Measurements from ENCODE around the gene IL1RL1.

DNA sequence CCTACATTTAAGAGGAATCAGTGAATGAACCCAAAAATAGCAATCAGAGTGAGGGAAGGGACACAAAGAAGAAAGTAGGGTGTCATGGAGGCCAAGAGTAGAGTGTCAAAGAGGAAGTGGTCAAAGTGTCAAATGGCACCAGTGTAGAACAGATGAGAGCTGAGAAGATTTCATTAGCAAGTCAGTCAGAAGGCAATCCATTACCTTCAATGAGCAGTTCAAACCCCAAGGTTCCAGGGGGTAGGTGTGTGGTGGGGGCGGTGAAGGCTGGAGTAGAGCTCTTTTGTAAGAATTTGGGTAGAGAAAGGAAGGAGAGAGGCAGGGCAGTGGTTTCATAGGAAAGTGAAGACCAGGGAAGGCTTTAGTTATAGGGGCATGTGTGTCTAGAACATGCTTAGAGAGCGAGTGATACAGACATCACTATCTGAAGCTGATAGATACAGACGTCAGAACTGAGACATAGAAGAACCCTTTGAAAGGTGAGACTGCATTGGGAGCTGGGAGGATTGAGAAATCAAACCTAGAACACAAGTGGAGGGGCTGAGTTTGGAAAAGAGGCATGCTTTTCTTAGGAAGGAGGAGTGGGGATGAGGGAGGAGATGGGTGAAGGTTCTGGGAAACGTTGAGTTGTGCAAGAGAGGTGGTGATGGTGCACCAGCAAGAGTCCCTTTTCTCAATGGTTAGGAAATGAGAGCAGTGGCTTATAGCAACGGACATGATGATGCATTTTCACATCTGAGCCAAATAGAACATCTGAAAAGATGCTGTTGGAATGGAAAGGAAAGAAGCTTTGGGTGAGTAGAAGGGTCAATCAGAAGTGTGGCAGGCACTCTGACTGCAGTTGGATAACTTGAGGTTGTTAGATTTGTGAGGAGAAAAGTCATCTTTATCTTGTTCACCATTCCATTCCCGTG, 48.9 kb upstream of the IL1RL1 start:
- no peak for TF ChIP-seq ZNF292 (tag by site-specific recombination; IDR thresholded peaks at IDR 0.05; ENCODE audit: borderline replicate concordance, low read depth)
- TF ChIP-seq, protein P1, sequence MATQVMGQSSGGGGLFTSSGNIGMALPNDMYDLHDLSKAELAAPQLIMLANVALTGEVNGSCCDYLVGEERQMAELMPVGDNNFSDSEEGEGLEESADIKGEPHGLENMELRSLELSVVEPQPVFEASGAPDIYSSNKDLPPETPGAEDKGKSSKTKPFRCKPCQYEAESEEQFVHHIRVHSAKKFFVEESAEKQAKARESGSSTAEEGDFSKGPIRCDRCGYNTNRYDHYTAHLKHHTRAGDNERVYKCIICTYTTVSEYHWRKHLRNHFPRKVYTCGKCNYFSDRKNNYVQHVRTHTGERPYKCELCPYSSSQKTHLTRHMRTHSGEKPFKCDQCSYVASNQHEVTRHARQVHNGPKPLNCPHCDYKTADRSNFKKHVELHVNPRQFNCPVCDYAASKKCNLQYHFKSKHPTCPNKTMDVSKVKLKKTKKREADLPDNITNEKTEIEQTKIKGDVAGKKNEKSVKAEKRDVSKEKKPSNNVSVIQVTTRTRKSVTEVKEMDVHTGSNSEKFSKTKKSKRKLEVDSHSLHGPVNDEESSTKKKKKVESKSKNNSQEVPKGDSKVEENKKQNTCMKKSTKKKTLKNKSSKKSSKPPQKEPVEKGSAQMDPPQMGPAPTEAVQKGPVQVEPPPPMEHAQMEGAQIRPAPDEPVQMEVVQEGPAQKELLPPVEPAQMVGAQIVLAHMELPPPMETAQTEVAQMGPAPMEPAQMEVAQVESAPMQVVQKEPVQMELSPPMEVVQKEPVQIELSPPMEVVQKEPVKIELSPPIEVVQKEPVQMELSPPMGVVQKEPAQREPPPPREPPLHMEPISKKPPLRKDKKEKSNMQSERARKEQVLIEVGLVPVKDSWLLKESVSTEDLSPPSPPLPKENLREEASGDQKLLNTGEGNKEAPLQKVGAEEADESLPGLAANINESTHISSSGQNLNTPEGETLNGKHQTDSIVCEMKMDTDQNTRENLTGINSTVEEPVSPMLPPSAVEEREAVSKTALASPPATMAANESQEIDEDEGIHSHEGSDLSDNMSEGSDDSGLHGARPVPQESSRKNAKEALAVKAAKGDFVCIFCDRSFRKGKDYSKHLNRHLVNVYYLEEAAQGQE (tag by site-specific recombination; IDR thresholded peaks at IDR 0.05) = no peak
